IMR-90 (cell line): ENCODE measurements around the gene SP2. TPM values are rescaled to one million over a fixed set of nuclear protein-coding genes. Genes with fewer than 3 reads are reported as not detected.

Experiments
- ATAC-seq: fragments of 200-7000 bp; cut with Tn5 transposase; 2 replicates; pipeline ENCODE4 v1.9.1; 2020; ENCODE audit warnings: low read depth, mild to moderate bottlenecking, moderate library complexity
- BruUV-seq: library from RNA; stranded (reverse); fragments of 400-500 nt; replicated peaks from 2 replicates; lab custom pipeline; 2021; lab: Mats Ljungman, UMichigan
- CTCF ChIA-PET: fragments of 300-600 bp; formaldehyde crosslinking; extraction: SDS; loops from one replicate; lab custom pipeline; 2021; ENCODE audit warnings: antibody characterized with exemption; lab: Yijun Ruan, JAX
- POLR2A ChIA-PET: fragments of 300-600 bp; sonication (Branson Sonifier 250); formaldehyde crosslinking; loops from one replicate; lab custom pipeline; 2022; ENCODE audit warnings: antibody characterized with exemption; ENCODE audit not compliant: unreplicated experiment; lab: Charles Lee
- DNase-seq: peaks from one replicate; pipeline ENCODE4 v3.0.0; 2013
- H2AFZ ChIP-seq: replicated peaks from 2 replicates; pipeline ENCODE3; 2013; ENCODE audit warnings: low read length, mild to moderate bottlenecking; ENCODE audit not compliant: poor library complexity
- H2AK5ac ChIP-seq: 2 replicates; pipeline ENCODE4 v1.6.1; 2013; ENCODE audit warnings: low read depth, low read length, inconsistent platforms
- H2AK9ac ChIP-seq: replicated peaks from 2 replicates; pipeline ENCODE3; 2013; ENCODE audit warnings: mild to moderate bottlenecking, low read depth, low read length, moderate library complexity; ENCODE audit not compliant: poor library complexity
- H2BK120ac ChIP-seq: 2 replicates; pipeline ENCODE4 v1.6.1; 2013; ENCODE audit warnings: low read depth, low read length, inconsistent platforms
- H2BK15ac ChIP-seq: 3 replicates; pipeline ENCODE4 v1.6.1; 2013; ENCODE audit warnings: low read depth, low read length, inconsistent platforms
- H2BK20ac ChIP-seq: 2 replicates; pipeline ENCODE4 v1.6.1; 2013; ENCODE audit warnings: low read depth, mild to moderate bottlenecking, inconsistent platforms, low read length, moderate library complexity
- H2BK5ac ChIP-seq: 2 replicates; pipeline ENCODE4 v1.6.1; 2013; ENCODE audit warnings: mild to moderate bottlenecking, low read depth, low read length, inconsistent platforms; ENCODE audit not compliant: poor library complexity, severe bottlenecking
- H3K14ac ChIP-seq: replicated peaks from 2 replicates; pipeline ENCODE4 v1.6.1; 2013; ENCODE audit warnings: low read depth, low read length, inconsistent platforms
- H3K18ac ChIP-seq: 2 replicates; pipeline ENCODE4 v1.6.1; 2013; ENCODE audit warnings: low read depth, low read length, control low read depth
- H3K23ac ChIP-seq: 2 replicates; pipeline ENCODE4 v1.6.1; 2013; ENCODE audit warnings: low read depth, low read length, inconsistent platforms
- H3K27ac ChIP-seq: 2 replicates; pipeline ENCODE4 v1.5.1; 2013; ENCODE audit warnings: mild to moderate bottlenecking, control low read depth, low read length; ENCODE audit not compliant: insufficient read depth
- H3K27me3 ChIP-seq: 2 replicates; pipeline ENCODE4 v1.6.1; 2013; ENCODE audit warnings: low read length; ENCODE audit not compliant: control insufficient read depth, insufficient read depth
- H3K36me3 ChIP-seq: 2 replicates; pipeline ENCODE4 v1.6.1; 2013; ENCODE audit warnings: low read length, mixed read lengths; ENCODE audit not compliant: control insufficient read depth, insufficient read depth
- H3K4ac ChIP-seq: 2 replicates; pipeline ENCODE4 v1.6.1; 2013; ENCODE audit warnings: low read depth, low read length, inconsistent platforms
- H3K4me1 ChIP-seq: 2 replicates; pipeline ENCODE4 v1.6.1; 2013; ENCODE audit warnings: low read length, mixed read lengths; ENCODE audit not compliant: control insufficient read depth, insufficient read depth
- H3K4me2 ChIP-seq: 2 replicates; pipeline ENCODE4 v1.6.1; 2013; ENCODE audit warnings: low read depth, mild to moderate bottlenecking, control low read depth, low read length, moderate library complexity
- H3K4me3 ChIP-seq: 2 replicates; pipeline ENCODE4 v1.5.1; 2013; ENCODE audit warnings: low read depth, mild to moderate bottlenecking, control low read depth, low read length, moderate library complexity; ENCODE audit not compliant: insufficient read depth
- H3K56ac ChIP-seq: 2 replicates; pipeline ENCODE4 v1.6.1; 2013; ENCODE audit warnings: low read length, inconsistent platforms; ENCODE audit not compliant: insufficient read depth; ENCODE audit errors: extremely low read depth
- H3K79me1 ChIP-seq, 2 experiments: 2 replicates each; pipeline ENCODE4 v1.6.1; 2013; ENCODE audit warnings: low read length in 2 of 2, inconsistent platforms in 1 of 2, low read depth in 1 of 2
- H3K9ac ChIP-seq: 2 replicates; pipeline ENCODE4 v1.6.1; 2013; ENCODE audit warnings: low read depth, low read length, control low read depth
- H3K9me1 ChIP-seq: 2 replicates; pipeline ENCODE4 v1.6.1; 2013; ENCODE audit warnings: low read length, inconsistent platforms; ENCODE audit not compliant: insufficient read depth
- H3K9me3 ChIP-seq: 2 replicates; pipeline ENCODE4 v1.6.1; 2013; ENCODE audit warnings: low read length; ENCODE audit not compliant: control insufficient read depth, insufficient read depth
- H4K20me1 ChIP-seq: 2 replicates; pipeline ENCODE4 v1.6.1; 2013; ENCODE audit warnings: low read length, inconsistent platforms; ENCODE audit not compliant: insufficient read depth
- H4K5ac ChIP-seq: 2 replicates; pipeline ENCODE4 v1.6.1; 2013; ENCODE audit warnings: mild to moderate bottlenecking, low read depth, low read length, control low read depth
- H4K8ac ChIP-seq, 2 experiments: 2 replicates each; pipeline ENCODE4 v1.6.1; 2013; ENCODE audit warnings: low read depth in 2 of 2, low read length in 2 of 2, control low read depth in 1 of 2, inconsistent platforms in 1 of 2
- H4K91ac ChIP-seq: 2 replicates; pipeline ENCODE4 v1.6.1; 2013; ENCODE audit warnings: low read depth, low read length, inconsistent platforms; ENCODE audit not compliant: insufficient read depth
- ELK1 ChIP-seq: fragments of 150-350 bp; IDR thresholded peaks from 2 replicates; pipeline ENCODE4 v1.6.1; 2016; ENCODE audit warnings: low read depth, mild to moderate bottlenecking, low read length, moderate library complexity, borderline replicate concordance
- MXI1 ChIP-seq: IDR thresholded peaks from 2 replicates; pipeline ENCODE4 v1.6.1; 2012; ENCODE audit warnings: low read depth, mild to moderate bottlenecking, low read length, moderate library complexity, borderline replicate concordance
- NFE2L2 ChIP-seq: fragments of 150-350 bp; IDR thresholded peaks from 2 replicates; pipeline ENCODE4 v1.6.1; 2016; ENCODE audit warnings: low read depth, mild to moderate bottlenecking, low read length
- POLR2A ChIP-seq: IDR thresholded peaks from 2 replicates; pipeline ENCODE4 v1.6.1; 2012; ENCODE audit warnings: mild to moderate bottlenecking, low read depth, low read length
- RCOR1 ChIP-seq: IDR thresholded peaks from 2 replicates; pipeline ENCODE4 v1.6.1; 2012; ENCODE audit warnings: mild to moderate bottlenecking, low read length, improper control_type of control experiment; ENCODE audit not compliant: insufficient replicate concordance
- WGBS, 2 experiments: methylation state at CpG; one replicate each; pipeline versions ENCODE4 v1.1.5 to v1.1.7; 2013; ENCODE audit warnings: missing lambda C conversion rate in 2 of 2; ENCODE audit not compliant: insufficient read length in 1 of 2; ENCODE audit errors: extremely low coverage in 2 of 2; 5-methylcytosine and 5-hydroxymethylcytosine counted together
- dilution Hi-C: fragments of 300-500 bp; cut with HindIII; formaldehyde crosslinking; loops from one replicate; pipeline ENCODE4 v1.14.3; 2018; ENCODE audit warnings: low sequenced_read_pairs; ENCODE audit not compliant: unreplicated experiment
- in situ Hi-C: fragments of 300-500 bp; cut with MboI; formaldehyde crosslinking; loops from 3 replicates; pipeline ENCODE4 v1.14.3; 2019; ENCODE audit warnings: low sequenced_read_pairs, inconsistent platforms, mixed read lengths
- intact Hi-C: fragments of 100-400 bp; cut with micrococcal nuclease; formaldehyde crosslinking; loops from 2 replicates; pipeline ENCODE4 v1.10.0; 2022
- polyA plus RNA-seq, 3 experiments: library from polyadenylated mRNA; depleted of rRNA; stranded (reverse); fragments of >200 nt; gene quantifications; 2 replicates each; pipeline ENCODE4 v1.2.3, GENCODE V29; 2012; ENCODE audit warnings: low replicate concordance in 1 of 3
- total RNA-seq: library from RNA; depleted of rRNA; stranded (reverse); fragments of >200 nt; gene quantifications from 2 replicates; pipeline ENCODE4 v1.2.3, GENCODE V29; 2012

Gene SP2
- total and polyA plus RNA-seq, 2 of the 4 experiments (the other 2 are of a cell fraction): 0.72 to 13.8 TPM

- Histone ChIP-seq H2BK15ac (no peak overlapping the region), H3K56ac (no peak overlapping the region), H3K23ac (no peak overlapping the region), H4K91ac (no peak overlapping the region), H3K9me1 (no peaks in the 10 kb centered on the region), H3K4ac (no peak overlapping the region), H3K9me3 (no peaks in the 10 kb centered on the region), H3K36me3 (peaks cover 45% of the 10 kb centered on the region), H2AK5ac (no peak overlapping the region), H3K27ac (no peak overlapping the region), H3K18ac (no peak overlapping the region), H4K8ac (no peak overlapping the region), H3K27me3 (no peaks in the 10 kb centered on the region), H3K4me1 (peaks cover 4% of the 10 kb centered on the region), H3K14ac (no peak overlapping the region), H3K79me1 (peaks cover 18 to 30% of the 10 kb centered on the region in 2 experiments), H2BK5ac (no peak overlapping the region), H3K4me3 (no peak overlapping the region), H4K5ac (no peak overlapping the region), H2BK20ac (no peak overlapping the region), H4K20me1 (no peaks in the 10 kb centered on the region; the same call in 1 of the 2 replicates), H2AFZ (no peak overlapping the region), H2AK9ac (no peak overlapping the region), H3K9ac (no peak overlapping the region), H3K4me2 (no peak overlapping the region), H2BK120ac (no peak overlapping the region)
- POLR2A ChIA-PET: interaction anchor here (0.6 kb wide), 1 partner anchor 46 kb away, joined by 4 read pairs; no protein-coding TSS in a partner anchor
- WGBS, 2 experiments: 96% methylated on average over 5 of the region's 10 CpGs; no CpG with 5 or more reads in 1 of the 2 experiments
- intact Hi-C loops (no loop called here), in situ Hi-C loops (no loop called here), dilution Hi-C loops (no loop called here)
- DNase-seq: no peak
- ATAC-seq: no peak
- TF ChIP-seq MXI1 (no peak), RCOR1 (no peak), NFE2L2 (no peak), POLR2A (no peak), ELK1 (no peak)
- no TSS peak for BruUV-seq
- CTCF ChIA-PET: interaction anchor here (0.6 kb wide), 1 partner anchor 21 kb away, joined by 3 read pairs; no protein-coding TSS in a partner anchor
Observed at GRCh38 chr17:47975823-47976205, 79.8 kb downstream of the SP2 start.
